GM13977 (cell line): Measurements from ENCODE around the gene NFIB.

Source experiments
- DNase-seq: peaks from one replicate; pipeline ENCODE4 v3.0.0; 2012; ENCODE audit warnings: low spot score
- in situ Hi-C: fragments of 300-500 bp; cut with MboI; formaldehyde crosslinking; loops from one replicate; pipeline ENCODE4 v1.12.0; 2022; ENCODE audit warnings: low sequenced_read_pairs, low pct_unique_long_range_greater_than_20kb, mixed read lengths, inconsistent platforms; ENCODE audit not compliant: unreplicated experiment
- TF ChIP-seq, protein P1 (sequence below): IDR thresholded peaks from 2 replicates; pipeline ENCODE4 v1.5.1; 2012; ENCODE audit warnings: mild to moderate bottlenecking, control low read depth; ENCODE audit not compliant: insufficient read depth; ENCODE audit errors: extremely low read depth, missing control alignments

The NFIB gene

DNA sequence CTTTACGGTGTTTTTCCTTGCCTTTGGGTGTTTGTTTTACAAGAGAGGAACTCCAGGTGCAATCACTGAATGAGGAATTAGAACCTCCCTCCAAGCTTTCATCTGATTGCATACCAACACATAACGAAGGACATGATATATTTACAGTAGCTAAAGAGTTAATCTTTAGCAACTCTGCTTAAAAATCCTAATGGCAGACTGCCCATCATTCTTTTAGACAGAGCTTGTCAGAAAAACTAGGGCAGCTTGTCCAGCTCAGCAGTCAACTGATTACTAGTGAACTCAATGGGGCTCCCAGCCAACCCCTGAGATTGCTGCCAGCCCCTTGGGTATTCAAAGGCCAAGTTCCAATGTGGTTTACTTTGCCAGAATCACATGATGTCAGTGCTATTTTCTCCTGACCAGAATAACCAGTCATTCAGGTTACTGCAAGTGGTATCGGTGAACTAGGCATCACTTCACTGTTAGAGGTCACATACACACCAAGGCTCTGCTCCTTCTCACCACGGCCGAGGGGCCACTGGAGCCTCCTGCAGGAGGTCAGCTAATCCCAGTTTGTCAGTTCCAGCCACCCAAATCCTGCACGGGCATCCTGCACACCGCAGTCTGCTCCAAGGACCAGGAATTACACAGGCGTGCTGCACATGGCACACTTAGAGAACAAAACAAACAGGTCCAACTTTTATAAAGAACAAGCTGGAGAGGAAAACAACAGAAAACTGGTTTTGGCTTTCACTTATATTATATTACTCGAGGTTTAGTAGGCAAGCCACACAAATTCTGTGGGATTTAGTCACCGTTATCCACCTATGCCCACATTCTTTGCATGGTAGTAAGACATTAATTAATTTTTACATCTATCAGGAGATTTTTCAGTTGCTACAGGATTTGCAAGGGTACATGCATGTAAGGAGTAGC lies 62.5 kb downstream of the NFIB start:
- in situ Hi-C loops, result no loop called here
- TF ChIP-seq, protein P1, sequence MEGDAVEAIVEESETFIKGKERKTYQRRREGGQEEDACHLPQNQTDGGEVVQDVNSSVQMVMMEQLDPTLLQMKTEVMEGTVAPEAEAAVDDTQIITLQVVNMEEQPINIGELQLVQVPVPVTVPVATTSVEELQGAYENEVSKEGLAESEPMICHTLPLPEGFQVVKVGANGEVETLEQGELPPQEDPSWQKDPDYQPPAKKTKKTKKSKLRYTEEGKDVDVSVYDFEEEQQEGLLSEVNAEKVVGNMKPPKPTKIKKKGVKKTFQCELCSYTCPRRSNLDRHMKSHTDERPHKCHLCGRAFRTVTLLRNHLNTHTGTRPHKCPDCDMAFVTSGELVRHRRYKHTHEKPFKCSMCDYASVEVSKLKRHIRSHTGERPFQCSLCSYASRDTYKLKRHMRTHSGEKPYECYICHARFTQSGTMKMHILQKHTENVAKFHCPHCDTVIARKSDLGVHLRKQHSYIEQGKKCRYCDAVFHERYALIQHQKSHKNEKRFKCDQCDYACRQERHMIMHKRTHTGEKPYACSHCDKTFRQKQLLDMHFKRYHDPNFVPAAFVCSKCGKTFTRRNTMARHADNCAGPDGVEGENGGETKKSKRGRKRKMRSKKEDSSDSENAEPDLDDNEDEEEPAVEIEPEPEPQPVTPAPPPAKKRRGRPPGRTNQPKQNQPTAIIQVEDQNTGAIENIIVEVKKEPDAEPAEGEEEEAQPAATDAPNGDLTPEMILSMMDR, result no peak

DNA sequence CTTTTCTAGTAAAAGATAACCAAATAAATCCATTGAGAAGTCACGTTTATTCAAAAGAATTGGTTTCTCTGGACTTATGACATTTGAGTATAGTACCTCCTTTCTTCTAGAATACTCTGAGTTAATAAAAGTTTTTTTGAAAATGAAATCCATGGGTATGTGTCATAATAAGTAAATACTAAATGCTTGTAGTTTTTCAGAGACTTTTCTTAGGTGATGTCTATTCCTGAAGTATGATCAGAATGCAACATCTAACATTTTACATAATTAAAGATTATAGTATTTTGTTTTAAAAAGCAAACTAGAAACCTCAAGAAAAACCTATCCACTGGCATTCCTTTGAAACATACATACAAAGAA lies 63.2 kb downstream of the NFIB start:
- in situ Hi-C loops, result no loop called here
- DNase-seq, result no peak
- TF ChIP-seq, protein P1, result no peak

More for the DNA sequence above, 62.5 kb downstream of the NFIB start:
- no peak for DNase-seq

DNA sequence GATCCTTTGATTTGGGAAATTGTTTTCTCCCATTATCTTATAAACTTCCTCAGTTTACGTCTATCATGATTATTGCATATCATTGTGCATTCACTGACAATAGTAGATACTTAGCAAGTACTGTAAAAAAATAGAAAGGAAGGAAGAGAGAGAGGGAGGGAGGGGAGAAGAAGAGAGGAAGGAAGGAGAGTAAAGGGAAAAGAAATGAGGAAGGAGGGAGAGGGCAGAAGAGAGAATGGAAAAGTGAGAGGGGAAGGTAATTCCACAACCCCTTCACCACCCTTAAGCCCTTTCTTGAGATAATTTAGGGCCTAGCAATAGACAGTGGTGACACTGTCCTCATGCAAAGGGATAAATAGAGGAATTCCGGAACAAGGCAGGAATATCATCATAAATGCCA lies 64.4 kb downstream of the NFIB start:
- TF ChIP-seq, protein P1, result no peak
- in situ Hi-C loops, result no loop called here
- no peak for DNase-seq

DNA sequence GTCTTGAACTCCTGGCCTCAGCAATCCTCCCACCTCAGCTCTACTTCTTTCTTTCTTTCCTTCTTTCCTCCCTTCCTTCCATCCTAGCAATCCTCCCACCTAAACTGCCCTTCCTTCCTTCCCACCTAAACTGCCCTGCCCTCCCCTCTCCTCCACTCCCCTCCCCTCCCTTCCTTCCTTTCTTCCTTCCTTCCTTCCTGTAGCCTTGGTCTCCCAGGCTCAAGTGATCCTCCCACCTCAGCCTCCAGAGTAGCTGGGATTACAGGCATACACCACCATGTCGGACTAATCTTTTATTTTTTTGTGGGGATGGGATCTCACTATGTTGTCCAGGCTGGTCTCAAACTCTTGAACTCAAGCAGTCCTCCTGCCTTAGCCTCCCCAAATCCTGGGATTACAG lies 65.8 kb downstream of the NFIB start:
- no peak for DNase-seq
- TF ChIP-seq, protein P1, result no peak
- in situ Hi-C loops, result no loop called here

DNA sequence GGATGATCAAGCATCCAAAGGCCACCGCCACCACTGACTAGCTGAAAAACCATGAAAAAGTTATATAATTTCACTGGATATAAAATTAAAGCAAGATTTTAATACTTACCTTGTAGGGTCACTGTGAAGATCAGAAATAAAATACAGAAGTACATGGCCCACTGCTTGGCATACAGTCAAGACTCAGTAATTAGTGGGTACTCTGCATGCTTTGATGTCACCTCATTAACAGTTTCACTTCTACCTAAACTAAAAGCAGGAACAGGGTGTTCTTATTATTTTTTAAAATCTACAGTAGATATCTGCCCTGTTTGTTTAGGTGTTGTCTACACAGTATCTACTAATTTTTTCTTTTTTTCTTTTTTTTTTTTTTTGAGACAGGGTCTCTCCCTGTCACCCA lies 66.4 kb downstream of the NFIB start:
- TF ChIP-seq, protein P1, result no peak
- in situ Hi-C loops, result no loop called here
- no peak for DNase-seq

DNA sequence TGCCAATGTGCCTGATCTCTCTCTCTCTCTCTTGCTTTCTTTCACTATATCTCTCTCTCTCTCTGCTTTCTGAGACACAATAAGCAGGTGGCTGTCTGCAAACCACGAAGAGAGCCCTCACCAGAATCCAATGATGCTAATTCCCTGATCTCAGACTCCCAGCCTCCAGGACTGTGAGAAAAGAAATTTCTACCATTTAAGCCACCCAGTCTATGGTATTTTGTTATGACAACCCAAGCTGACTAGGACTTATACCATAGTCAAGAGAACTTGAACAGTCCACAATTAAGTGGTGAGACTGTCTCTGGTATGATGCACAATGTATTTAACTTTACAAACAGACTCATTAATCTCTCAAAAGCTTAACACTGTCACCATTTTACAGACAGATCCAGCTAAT lies 67.0 kb downstream of the NFIB start:
- TF ChIP-seq, protein P1, result no peak
- no peak for DNase-seq
- in situ Hi-C loops, result no loop called here
